Keratinocyte (primary cell): Measurements from ENCODE around the gene PCID2.

ENCODE experiments used
- EZH2 ChIP-seq: IDR thresholded peaks from one replicate; pipeline ENCODE4 v1.6.1; 2012; ENCODE audit warnings: inconsistent platforms, mild to moderate bottlenecking, low read length, moderate library complexity
- TF ChIP-seq, protein P1 (sequence below), 3 experiments: IDR thresholded peaks in 1 of 3; conservative IDR thresholded peaks in 1 of 3; optimal IDR thresholded peaks in 1 of 3; 2 replicates in 2 of 3; 3 replicates in 1 of 3; pipeline versions ENCODE3 to v1.5.1; 2011; ENCODE audit warnings: low read length in 3 of 3, mild to moderate bottlenecking in 3 of 3, moderate library complexity in 2 of 3, control low read depth in 1 of 3, inconsistent platforms in 1 of 3; ENCODE audit not compliant: insufficient read depth in 2 of 3; ENCODE audit errors: extremely low read depth in 1 of 3

DNA sequence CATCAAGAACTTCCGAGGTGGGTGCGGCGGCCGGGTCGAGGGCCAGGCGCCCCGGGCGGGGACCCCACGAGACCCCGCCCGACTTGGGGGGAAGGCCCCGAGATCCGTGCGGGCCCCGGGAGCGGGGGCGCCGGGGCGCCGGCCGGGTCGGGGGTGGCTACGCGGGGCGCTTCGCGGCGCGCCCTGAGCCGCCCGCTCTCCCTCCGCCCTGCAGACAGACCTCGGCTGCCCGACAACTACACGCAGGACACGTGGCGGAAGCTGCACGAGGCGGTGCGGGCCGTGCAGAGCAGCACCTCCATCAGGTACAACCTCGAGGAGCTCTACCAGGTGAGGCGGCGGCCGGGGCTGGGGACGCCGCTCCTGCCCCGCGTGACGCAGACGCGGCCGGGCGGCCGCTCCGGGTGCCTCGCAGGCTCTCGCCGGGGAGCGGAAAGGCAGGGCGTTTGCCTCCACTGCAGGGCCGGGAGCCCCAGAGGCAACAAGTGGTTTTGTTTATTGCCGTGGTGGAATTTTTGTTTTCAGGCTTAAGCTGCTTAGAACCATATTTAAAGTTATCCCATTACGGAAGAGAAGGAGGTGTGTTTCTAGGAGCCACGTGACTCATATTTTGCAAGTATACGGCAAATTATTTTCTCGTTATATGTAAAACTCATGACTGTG lies 1.4 kb upstream of the PCID2 start:
- TF ChIP-seq, protein P1, sequence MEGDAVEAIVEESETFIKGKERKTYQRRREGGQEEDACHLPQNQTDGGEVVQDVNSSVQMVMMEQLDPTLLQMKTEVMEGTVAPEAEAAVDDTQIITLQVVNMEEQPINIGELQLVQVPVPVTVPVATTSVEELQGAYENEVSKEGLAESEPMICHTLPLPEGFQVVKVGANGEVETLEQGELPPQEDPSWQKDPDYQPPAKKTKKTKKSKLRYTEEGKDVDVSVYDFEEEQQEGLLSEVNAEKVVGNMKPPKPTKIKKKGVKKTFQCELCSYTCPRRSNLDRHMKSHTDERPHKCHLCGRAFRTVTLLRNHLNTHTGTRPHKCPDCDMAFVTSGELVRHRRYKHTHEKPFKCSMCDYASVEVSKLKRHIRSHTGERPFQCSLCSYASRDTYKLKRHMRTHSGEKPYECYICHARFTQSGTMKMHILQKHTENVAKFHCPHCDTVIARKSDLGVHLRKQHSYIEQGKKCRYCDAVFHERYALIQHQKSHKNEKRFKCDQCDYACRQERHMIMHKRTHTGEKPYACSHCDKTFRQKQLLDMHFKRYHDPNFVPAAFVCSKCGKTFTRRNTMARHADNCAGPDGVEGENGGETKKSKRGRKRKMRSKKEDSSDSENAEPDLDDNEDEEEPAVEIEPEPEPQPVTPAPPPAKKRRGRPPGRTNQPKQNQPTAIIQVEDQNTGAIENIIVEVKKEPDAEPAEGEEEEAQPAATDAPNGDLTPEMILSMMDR (optimal IDR thresholded peaks at IDR 0.05 in 1 of 3, IDR thresholded peaks at IDR 0.05 in 1 of 3, conservative IDR thresholded peaks at IDR 0.05 in 1 of 3; ENCODE audit: extremely low read depth in 1 of 3, insufficient read depth in 2 of 3, low read length in 3 of 3): no peak
- no peak for TF ChIP-seq EZH2
